Peyer's patch (tissue), 4 donors: Measurements from ENCODE around the gene SAPCD2.

ENCODE experiments used
- CTCF ChIP-seq, 6 experiments: fragments of 450-650 bp in 4 of 6; fragments of 200-600 bp in 2 of 6; sonication (generic) in 1 of 6; IDR thresholded peaks; one replicate each; pipeline ENCODE4 v1.5.1; 2017 to 2019; ENCODE audit warnings: antibody characterized with exemption in 6 of 6, mild to moderate bottlenecking in 3 of 6, moderate library complexity in 1 of 6
- POLR2A ChIP-seq, 2 donors: fragments of 450-650 bp; IDR thresholded peaks; one replicate each; pipeline ENCODE4 v1.5.1; 2017; ENCODE audit warnings: antibody characterized with exemption in 2 of 2, mild to moderate bottlenecking in 2 of 2, moderate library complexity in 2 of 2

- TF ChIP-seq POLR2A (IDR thresholded peaks at IDR 0.05) (no peak), CTCF (IDR thresholded peaks at IDR 0.05) (peak; percentile 85 to 96 (median 92))
Observed at GRCh38 chr9:137034709-137035506, 35.4 kb downstream of the SAPCD2 start.
